ENCODE results near the gene HIVEP1.

The HIVEP1 gene

DNA sequence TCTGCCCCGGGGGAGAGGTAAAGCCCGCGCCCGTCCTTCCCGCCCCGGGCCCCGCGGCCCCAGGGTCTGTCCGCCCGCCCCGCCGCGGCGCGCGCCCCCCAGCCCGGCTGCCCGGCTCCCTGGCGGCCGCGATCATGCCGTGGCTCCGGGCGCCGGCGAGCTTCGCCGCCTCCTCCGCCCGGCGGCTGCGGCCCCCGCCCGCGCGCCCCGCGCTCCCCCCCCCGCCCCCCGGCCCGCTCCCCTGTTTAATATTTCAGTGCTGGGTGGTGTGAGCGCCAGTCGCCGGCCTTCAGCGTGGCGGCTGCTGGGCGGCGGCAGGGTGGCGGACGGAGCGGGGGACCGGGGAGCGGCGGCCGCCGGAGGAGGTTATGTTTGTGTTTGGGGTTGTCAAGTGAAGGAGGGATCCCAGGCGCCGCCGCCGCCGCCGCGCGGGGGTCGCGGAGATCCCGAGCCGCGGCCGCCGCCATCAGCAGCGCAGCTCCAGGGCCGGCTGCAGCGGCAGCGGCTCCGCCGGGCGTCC, at the start of gene HIVEP1:
Gene HIVEP1, plus strand, starts transcription at position 275 of the 520 bp plus-strand sequence. CDS start 3,317 bp downstream, outside the sequence.
- DNase-seq = peak; percentile 22 to 25

DNA sequence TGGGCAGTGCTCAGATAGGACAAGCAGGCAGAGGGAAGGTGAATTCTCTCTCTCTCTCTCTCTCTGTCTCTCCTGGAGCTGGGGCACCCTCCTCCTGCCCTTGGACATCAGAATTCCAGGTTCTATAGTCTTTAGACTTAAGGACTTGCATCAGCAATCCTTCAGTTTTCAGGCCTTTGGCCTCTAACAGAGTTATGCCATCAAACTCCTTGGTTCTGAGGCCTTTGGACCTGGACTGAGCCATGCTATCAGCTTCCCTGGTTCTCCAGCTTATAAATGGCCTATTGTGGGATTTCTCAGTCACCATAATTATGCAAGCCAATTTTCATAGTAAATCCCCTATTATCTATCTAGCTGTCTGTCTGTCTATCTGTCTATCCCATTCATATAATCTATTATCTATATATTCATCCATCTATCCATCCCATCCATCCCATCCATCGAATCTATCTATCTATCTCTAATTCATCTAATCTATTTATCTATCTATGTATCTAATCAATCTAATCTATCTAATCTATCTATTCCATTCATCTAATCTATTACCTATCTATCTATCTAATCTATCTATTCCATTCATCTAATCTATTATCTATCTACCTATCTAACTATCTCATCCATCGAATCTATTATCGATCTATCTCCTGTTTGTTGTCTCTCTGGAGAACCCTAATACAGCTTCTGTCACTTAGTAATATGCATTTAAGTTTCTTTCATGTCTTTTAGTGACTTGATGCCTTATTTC, 48.2 kb upstream of the HIVEP1 start:
- no peak for DNase-seq

DNA sequence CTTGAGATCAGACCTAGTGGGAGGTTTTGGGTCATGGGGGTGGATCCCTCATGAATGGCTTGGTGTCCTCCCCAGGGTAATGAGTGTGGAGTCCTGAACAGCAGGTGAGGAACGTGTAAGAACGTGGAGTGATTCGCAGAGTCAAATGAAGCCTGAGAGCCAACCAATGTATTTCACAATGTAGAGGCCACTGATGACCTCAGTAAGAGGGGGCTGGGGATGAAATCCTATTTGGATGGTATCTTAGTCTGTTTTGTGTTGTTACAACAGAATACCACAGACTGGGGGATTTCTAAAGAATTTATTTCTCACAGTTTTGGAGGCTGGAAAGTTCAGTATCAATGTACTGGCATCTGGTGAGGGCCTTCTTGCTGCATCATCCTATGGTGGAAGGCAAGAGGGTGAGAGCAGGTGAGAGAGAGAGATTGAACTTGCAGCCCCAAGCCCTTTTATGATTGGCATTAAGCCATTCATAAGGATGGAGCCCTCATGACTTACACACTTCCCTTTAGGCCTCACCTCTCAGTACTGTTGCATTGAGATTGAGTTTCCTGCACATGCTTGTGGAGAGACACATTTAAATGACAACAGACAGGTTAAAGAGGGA, 47.3 kb upstream of the HIVEP1 start:
- no peak for DNase-seq

DNA sequence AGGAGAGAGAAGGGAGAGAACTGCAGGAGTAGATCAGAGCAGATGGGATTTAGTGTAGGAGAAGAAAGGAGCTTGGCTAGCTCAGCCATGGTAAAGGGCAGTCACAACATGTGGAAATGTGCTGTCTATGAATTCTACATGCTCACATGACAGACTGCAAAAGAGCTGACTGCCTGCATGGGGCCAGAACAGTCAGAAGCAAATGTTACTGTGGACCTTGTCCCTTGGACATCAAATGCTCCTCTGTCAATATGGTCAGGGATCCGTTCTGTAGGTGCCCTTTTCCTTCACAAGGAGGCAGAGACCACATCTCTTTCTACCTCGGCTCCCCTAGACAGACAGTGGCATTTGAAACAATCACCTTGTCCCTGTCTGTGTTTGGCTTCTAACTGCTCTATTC, 46.6 kb upstream of the HIVEP1 start:
- no peak for DNase-seq

DNA sequence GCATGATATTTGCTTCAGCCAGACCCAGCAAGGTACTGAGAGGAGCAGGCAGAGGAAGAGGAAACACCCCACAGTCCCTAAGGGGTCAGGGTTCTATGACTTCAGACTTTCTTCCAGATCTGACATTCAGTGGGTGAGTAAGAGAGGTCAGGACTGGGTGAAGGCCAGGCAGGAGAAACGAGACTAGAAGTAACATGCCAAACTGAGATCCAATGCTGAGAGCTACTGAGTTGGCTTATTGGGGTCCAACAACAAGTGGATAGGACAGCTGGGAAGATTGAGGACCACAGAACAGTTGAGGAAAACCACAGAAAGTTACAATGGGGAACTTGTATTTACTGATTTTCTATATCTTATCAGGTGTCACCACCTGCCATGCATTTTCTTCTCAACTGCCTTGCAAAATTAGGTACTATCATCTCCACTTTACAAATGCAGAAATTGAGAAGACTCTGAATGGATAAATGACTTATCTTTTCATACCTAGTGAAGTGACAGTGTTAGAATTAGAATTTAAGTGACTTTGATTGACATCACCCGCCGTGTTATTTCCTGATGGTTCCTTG, 43.8 kb upstream of the HIVEP1 start:
- DNase-seq = no peak

DNA sequence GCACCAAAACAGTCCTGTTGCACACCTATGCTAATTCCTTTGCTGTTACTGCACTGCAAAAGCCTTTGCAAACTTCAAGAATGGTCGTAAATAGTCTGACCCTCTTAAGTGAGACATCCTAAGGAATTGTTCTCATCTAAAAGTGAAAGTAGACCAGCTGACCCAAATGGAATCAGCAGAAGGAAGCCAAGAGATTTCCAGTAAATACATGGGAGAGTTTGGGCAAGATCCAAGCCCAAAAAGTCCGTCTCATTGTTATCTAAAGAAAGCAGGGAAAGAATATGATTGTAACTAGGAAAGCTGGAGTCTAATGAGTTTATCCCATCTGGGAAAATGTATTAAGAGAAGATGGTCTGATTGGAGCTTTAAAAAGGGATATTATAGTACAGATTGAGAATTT, 43.0 kb upstream of the HIVEP1 start:
- no peak for DNase-seq

DNA sequence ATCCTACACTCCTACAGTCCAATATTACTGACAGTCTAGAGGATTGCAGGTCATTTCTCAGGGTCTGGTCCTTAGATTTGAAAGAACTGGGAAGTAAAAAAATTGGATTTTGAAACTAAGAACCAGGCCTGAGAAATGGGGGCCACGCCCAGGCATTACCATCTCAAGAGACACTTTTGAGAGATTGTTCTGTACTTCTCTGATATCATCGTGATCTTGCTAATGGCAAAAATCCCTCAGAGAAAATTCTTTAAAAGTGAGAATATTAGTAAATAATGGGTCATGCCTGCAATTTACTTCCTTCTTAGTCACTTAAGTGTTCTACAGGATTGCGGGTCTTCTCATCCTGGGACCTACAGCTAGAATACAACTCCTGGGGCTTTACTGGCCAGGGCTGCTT, 42.0 kb upstream of the HIVEP1 start:
- no peak for DNase-seq

DNA sequence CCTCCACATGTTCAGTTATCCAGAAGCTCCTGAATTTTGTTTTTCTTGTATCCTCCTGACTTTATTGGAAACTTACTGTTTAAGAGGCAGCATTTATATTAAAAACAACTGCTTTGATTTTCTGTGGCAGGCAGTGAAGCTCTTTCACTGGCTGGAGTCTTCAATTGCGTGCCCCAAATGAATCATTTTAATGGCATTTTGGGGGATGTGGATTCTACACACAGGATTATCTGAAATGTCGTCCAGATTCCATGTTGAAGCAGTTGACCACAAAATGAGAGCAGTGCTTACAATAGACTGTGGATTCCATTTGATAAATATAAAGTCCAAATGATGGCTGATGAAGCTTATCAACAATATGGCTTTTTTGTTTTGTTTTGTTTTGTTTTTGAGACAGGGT, 41.0 kb upstream of the HIVEP1 start:
- DNase-seq = no peak

DNA sequence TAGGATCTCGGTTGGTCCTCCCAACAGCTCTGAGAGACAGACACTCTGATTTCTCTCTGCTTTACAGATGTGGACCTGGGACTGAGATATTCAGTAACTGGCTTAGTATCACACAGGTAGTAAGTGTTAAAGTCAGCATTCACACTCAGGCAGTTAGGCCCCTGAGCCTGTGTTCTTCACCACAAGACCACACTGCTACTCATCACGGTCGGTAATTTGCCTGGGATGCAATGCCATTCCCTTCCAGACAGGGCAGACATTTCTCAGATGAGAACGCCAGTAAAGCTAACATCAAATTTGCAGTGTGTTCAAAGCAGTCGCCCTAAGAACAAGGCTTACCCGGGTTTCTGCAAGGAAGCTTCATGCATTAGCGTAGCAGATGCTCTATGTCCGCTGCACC, 39.8 kb upstream of the HIVEP1 start:
- no peak for DNase-seq

DNA sequence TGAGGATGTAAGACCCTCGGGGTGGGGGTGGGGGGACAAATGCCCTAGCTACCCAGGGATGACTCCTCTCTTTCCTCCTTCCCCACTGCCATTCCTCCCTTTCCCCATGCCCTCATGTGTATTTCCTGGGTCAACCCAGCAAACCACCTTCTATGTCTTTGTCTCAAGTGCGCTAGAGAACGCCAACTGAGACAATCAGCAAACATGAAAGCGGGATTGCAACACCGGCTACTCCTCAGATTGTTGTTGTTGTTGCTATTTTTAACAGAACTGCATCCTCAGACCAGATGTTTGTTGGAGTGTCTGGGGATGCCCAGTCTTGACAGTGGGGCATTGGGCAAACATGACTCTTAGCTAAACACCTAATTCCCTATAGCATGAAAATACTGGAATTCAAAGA, 39.3 kb upstream of the HIVEP1 start:
- DNase-seq = no peak

DNA sequence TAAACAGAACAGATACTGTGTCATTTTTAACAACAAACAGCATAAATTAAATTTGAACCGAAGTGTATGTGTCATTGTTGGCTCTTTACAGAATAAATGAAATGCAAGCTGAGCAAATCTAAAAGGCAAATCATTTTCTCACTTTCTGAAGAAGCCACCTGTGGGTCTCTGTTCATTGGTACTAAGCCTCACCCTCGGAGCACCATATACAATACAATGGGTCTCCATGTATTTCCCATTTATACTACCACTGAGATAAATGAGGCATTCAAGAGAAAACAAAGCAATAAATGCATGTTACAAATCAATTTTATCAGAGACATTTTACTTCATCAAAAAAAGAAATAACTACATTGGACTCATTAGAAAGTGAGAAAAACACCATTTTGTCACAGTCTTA, 38.9 kb upstream of the HIVEP1 start:
- DNase-seq = no peak

DNA sequence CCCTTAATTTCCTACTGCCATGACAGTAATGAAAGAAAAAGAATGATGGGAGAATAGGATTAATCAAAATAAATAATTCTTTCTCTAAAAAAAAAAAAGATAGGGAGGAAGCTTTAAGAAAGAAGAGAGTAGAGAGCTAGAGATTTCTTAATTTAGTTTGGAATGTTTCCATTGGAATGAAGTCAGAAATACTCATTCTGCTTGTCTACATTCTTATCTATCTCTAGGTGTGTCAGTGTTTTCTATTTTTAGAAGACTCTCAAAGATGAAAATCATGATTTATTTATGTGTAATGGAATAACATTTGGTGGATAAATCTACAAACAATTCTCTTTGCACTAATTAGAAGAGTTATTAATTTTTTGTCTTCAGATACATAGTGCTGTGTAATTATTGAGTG, 38.0 kb upstream of the HIVEP1 start:
- DNase-seq = no peak

DNA sequence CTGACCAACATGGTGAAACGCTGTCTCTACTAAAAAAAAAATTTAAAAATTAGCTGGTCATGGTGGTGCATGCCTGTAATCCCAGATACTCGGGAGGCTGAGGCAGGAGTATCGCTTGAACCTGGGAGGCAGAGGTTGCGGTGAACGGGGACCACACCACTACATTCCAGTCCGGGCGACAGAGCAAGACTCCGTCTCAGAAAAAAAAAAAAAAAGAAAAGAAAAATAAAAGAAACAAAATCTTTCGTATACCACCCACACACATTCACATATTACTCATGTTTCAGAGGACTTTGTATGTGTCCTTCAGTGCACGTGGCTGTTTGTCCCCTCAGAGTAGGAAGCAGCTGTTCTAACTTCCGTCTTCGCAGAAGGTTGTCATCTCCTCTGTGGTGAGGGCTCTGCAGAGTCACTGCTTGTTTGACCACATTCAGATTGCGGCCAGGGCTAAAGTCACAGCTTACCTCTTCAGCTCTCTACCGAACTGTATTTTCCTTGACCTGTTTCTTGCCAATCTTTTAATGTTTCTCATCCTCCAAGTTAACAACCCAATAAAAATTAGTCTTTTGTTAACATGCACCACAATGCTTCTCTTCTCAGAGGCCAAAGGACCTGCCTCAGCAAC, 36.6 kb upstream of the HIVEP1 start:
- DNase-seq = peak in 1 of 2 experiments; percentile 14

DNA sequence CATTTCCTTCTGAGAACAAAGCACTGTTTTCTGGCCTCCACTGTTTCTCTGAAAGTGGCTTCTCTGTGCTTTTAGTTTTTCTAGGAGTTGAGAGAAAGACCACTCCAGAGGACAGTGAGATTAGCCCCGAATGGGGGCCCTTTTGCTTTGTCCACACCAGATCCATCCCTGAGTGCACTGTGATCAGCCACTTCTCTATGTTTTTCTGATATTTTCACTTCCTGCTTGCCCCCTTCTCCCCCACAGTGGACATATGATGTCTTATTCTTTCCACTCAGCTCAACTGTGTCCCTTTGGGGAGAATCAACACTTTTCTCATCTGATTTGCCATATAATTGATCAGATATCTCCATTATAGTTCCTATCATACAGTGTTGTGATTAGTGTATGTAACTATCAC, 35.6 kb upstream of the HIVEP1 start:
- no peak for DNase-seq

DNA sequence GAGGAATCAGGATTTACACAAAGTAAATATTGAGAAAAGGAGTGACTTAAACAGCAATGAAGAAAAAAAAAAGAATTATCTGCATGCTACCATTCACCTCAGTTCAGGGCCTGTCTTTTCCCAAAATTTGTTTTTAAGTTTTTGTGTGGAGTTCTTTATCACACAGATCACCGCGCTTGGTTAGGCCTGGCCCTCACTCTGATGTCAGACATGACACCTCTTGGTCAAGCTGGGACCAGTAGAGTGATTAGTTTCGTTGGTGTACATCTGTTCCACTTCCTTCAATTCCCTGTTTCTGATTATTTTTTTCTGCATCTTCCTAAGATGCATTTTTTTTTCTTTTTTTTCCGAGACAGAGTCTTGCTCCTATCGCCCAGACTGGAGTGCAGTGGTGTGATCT, 34.9 kb upstream of the HIVEP1 start:
- DNase-seq = no peak

DNA sequence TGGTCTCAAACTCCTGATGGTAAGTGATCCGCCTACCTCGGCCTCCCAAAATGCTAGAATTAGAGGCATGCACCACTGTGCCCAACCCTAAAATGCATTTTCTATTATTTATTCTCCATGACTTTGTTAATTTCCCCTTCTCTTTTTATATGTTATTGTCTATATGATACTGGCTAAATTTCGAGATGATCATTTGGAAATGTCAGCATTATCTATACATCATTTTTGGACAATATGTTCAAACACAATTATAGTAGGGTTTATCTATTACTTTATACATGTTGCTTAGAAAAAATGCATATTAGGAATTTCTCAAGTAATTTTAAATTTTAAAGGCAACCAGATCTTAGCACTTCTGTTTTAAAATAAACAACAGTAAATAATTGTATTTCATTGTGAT, 34.4 kb upstream of the HIVEP1 start:
- DNase-seq = no peak

DNA sequence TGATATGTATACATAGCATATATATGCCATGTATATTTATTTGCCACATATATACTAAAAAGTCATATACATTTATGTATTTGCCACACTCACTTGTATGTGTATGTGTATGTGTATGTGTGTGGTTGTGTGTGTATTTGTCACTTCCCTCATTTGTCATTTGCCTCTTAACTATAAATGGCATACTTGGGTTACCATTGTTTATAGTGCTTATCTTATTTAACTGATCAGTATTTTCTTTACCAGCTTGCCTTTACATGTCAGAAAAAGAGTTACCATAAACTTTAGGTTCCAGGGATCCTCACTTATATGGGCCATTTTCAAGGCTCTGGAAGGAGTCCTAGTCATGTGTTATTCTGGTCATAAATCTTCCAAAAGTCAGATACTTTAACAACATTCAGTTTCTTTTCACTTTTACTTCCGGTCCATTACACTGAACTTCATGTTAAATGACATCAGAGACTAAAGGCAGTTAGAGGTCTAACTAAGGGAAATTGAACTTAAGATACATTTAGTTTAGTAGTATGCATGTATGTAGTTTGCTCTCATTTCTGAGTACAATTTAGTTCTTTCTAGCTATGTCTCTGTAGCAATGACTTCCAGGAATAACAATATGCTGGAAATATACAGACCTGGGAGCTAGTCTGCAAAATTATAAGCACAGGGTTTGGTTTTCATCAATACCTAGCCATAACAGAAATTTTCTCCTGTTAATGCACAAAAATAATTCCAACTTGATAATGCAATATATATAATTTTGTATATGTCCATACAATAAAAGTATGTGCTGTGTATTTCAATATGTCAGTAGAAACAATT, 33.7 kb upstream of the HIVEP1 start:
- DNase-seq = no peak

DNA sequence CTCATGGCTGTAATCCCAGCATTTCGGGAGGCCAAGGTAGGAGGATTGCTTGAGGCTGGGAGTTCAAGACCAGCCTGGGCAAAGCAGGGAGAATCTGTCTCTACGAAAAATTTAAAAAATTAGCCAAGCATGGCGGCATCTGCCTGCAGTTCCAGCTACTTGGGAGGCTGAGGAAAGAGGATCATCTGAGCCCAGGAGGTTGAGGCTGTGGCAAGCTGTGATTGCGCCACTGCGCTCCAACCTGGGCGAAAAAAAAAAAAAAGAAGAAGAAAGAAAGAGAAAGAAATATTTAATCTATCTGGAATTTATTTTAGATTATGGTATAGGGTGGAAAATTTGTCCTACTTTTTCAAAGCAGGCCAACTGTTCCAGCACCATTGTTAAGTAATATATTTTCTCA, 32.2 kb upstream of the HIVEP1 start:
- no peak for DNase-seq

DNA sequence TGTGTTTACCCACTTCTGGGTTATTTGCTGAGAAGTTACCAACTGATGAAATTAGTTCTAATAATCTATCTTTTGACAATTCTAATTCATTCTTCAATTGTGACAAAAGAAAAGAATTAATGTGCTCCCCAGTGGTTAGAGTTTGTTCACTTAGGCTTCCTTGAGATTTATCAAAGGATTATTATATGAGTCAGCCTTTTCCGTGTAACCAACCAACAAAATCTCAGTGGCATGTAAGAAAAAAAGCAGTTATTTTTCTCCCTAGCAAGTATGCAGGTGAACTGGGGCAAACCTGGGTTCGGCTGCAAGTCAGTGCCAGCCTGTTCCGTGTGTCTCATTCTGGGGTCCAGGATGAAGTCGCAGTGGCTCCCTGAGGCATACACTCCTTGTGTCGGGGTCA, 28.8 kb upstream of the HIVEP1 start:
- DNase-seq = no peak

DNA sequence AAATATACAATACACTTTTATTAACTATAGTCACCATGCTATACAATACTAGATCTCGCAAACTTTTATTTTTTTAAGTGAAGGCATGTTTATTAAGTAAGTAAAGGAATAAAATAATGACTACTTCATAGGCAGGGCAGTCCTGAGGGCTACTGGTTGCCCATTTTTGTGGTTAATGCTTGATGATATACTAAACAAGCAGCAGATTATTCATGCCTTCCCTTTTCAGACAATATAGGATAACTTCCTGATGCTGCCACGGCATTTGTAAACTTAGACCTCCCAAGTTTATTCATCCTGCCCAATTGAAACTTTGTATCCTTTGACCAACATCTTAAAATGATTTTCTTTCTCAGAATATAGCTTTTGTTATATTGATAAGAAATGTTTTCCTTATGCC, 24.7 kb upstream of the HIVEP1 start:
- no peak for DNase-seq

DNA sequence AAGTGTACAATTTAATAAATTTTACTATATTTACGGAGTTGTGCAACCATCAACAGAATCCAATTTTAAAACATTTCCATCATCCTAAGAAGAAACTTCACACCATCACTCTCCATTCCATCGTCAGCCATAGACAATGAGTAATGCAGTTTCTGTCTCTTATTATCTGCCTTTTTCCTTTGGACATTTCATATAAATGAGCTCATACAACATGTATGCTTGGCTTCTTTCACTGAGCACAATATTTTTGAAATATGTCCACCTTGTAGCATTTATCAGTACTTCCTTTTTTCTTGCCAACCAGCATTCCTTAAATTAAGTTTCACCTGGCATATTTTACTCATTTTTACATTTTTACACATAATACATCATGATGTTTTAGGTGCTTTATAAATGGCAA, 22.7 kb upstream of the HIVEP1 start:
- no peak for DNase-seq

DNA sequence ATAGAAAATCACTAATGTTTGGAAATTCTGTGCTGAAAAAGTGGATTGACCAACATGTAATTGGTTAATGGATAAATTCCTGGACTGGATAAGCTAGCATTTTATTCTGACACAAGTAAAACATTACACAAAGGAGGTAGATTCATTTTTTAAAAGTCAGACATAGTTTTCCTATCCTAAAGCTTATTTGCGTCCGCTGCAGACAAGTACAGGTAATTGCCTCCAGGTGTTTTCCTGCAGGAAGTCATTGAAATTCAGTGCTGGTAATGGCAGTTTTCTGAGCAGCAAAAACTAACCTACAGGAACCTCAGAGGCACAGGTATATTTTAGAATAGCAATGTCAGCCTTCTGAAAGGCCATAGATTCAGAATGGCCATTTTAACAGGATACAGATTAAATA, 20.0 kb upstream of the HIVEP1 start:
- no peak for DNase-seq

DNA sequence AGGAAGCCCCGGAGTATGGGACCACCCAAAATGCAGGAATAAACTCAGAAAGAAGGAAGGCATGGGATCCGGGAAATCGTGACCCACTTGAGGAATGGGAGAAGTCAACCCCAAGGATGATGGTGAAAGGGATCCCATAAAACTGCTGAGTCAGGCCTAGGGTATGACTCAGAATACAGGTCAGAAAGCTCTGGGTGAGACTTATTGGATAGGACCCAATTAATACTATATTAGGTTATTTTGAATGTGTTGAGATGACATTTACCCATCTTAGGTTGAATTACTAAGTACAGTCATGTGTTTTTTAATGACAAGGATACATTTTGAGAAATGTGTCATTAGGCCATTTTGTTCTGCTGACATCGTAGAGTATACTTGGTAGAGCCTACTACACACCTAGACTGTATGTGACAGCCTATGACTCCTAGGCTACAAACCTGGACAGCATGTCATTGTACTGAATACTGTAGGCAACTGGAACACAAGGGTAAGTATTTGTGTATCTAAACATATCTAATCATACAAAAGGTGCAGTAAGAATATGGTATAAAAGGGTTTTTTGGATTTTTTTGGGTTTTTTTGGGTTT, 17.1 kb upstream of the HIVEP1 start:
- DNase-seq = no peak

Data from activated CD4-positive, alpha-beta T cell treated with anti-CD3 and anti-CD28 coated beads, Interleukin-2, amount 50 U/mL, for 48 hours (primary cell).